Activated naive CD8-positive, alpha-beta T cell treated with anti-CD3 and anti-CD28 coated beads, Interleukin-2, amount 50 U/mL, for 24 hours (primary cell): ENCODE data around the gene CHD5.
A peak's percentile ranks its signal among the peaks of the same experiment; 100 is the strongest.

Experiments used
- ATAC-seq: fragments of 150-1000 bp; cut with Tn5 transposase; one replicate; pipeline ENCODE4 v1.10.0; 2021
- DNase-seq: peaks from one replicate; pipeline ENCODE4 v3.0.0; 2021
- H3K27ac Mint-ChIP-seq: one replicate; pipeline ENCODE4 v1.8.0; 2021; ENCODE audit warnings: mild to moderate bottlenecking, mixed read lengths
- H3K27me3 Mint-ChIP-seq: one replicate; pipeline ENCODE4 v1.8.0; 2021; ENCODE audit warnings: mixed read lengths
- H3K36me3 Mint-ChIP-seq: one replicate; pipeline ENCODE4 v1.8.0; 2021; ENCODE audit warnings: low read depth, mixed read lengths
- H3K4me1 Mint-ChIP-seq: one replicate; pipeline ENCODE4 v1.8.0; 2021; ENCODE audit warnings: mixed read lengths
- H3K4me3 Mint-ChIP-seq: one replicate; pipeline ENCODE4 v1.8.0; 2021; ENCODE audit warnings: mild to moderate bottlenecking, moderate library complexity, mixed read lengths
- H3K9me3 Mint-ChIP-seq: one replicate; pipeline ENCODE4 v1.8.0; 2021; ENCODE audit warnings: mixed read lengths

CHD5 gene

GRCh38 chr1:6105218-6105679 lies 74.9 kb downstream of the CHD5 start:
- H3K4me3 Mint-ChIP-seq = no peak overlapping the region
- H3K36me3 Mint-ChIP-seq = no peaks in the 10 kb centered on the region
- no peaks in the 10 kb centered on the region for H3K4me1 Mint-ChIP-seq
- H3K9me3 Mint-ChIP-seq = no peaks in the 10 kb centered on the region
- H3K27ac Mint-ChIP-seq = no peak overlapping the region
- ATAC-seq = no peak
- no peak for DNase-seq
- H3K27me3 Mint-ChIP-seq = peaks cover 14% of the 10 kb centered on the region

GRCh38 chr1:6104631-6105030 lies 75.5 kb downstream of the CHD5 start:
- no peaks in the 10 kb centered on the region for H3K36me3 Mint-ChIP-seq
- H3K27ac Mint-ChIP-seq = no peak overlapping the region
- no peak for DNase-seq
- no peaks in the 10 kb centered on the region for H3K4me1 Mint-ChIP-seq
- H3K9me3 Mint-ChIP-seq = no peaks in the 10 kb centered on the region
- H3K27me3 Mint-ChIP-seq = peaks cover 14% of the 10 kb centered on the region
- ATAC-seq = no peak
- no peak overlapping the region for H3K4me3 Mint-ChIP-seq

- Mint-ChIP-seq H3K4me1 (no peaks in the 10 kb centered on the region), H3K27ac (no peak overlapping the region), H3K36me3 (no peaks in the 10 kb centered on the region), H3K9me3 (no peaks in the 10 kb centered on the region), H3K4me3 (no peak overlapping the region), H3K27me3 (peaks cover 14% of the 10 kb centered on the region)
- ATAC-seq (no peak), DNase-seq (no peak)
These were observed 76.1 kb downstream of the CHD5 start for GRCh38 chr1:6103854-6104530.

- H3K27me3 Mint-ChIP-seq = peaks cover 10% of the 10 kb centered on the region
These were observed 76.8 kb downstream of the CHD5 start for GRCh38 chr1:6103111-6103853.

DNA sequence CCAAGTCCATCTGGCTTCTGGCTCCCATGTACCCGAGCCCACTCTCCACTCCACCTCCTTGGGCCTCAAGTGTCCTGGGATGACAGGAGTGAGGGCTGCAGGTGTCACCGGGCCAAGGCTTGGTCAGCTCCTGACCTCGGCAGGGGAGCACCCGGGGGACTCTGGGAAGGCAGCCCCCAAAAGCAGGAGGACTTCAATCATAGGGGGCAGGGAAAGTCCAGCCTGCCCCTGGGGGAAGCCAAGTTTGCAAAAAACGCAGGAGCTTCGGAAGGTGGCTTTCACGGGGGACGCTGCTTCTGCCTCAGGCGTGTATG lies 77.6 kb downstream of the CHD5 start:
- peaks cover 6% of the 10 kb centered on the region for H3K27me3 Mint-ChIP-seq
- no peak overlapping the region for H3K4me3 Mint-ChIP-seq
- ATAC-seq (no peak), DNase-seq (no peak)
- H3K36me3 Mint-ChIP-seq = peaks cover 9% of the 10 kb centered on the region
- peaks cover 3% of the 10 kb centered on the region for H3K4me1 Mint-ChIP-seq
- H3K27ac Mint-ChIP-seq = no peak overlapping the region
- no peaks in the 10 kb centered on the region for H3K9me3 Mint-ChIP-seq

More at GRCh38 chr1:6103111-6103853, 76.8 kb downstream of the CHD5 start:
- H3K4me3 Mint-ChIP-seq = no peak overlapping the region
- ATAC-seq (no peak), DNase-seq (no peak)
- H3K4me1 Mint-ChIP-seq = no peaks in the 10 kb centered on the region
- H3K36me3 Mint-ChIP-seq = peaks cover 3% of the 10 kb centered on the region
- no peaks in the 10 kb centered on the region for H3K9me3 Mint-ChIP-seq
- H3K27ac Mint-ChIP-seq = no peak overlapping the region

DNA sequence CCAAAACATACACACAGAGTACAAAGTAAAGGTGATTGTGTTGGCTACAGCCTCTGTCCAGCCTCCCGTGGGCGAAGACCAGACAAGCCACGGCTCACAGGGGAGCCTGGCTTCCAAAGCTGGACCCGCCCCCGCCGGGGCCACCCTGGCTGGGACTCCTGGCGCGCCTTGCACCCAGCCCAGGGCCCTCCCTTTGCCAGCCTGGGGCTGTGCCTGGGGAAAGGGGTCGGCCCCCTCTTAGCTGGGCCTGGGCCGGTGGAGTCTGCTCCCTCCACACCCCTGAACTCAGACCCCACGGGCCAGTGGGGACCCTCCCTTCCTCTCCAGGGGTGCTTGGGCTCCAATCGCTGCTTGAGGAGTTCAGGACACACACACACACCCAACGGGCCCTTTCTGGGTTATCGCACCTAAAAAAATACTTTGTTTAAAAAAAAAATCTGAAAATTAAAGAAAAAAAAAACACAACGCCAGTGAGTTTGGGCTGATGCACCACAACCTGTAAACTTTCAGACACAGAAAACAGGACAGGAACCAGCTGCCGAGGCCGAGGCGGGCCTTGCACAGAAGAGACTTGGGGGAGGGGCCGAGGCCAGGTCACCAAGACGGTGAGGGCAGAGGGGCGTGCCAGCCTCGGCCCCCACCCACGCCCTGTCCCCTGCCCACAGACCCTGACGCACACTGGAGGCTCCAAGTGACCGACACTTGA lies 78.1 kb downstream of the CHD5 start:
- Mint-ChIP-seq H3K27me3 (peaks cover 2% of the 10 kb centered on the region), H3K36me3 (peaks cover 13% of the 10 kb centered on the region), H3K4me1 (peaks cover 3% of the 10 kb centered on the region), H3K27ac (no peak overlapping the region), H3K9me3 (no peaks in the 10 kb centered on the region), H3K4me3 (no peak overlapping the region)
- DNase-seq = no peak
- no peak for ATAC-seq

- H3K4me3 Mint-ChIP-seq = peak overlapping the region; percentile 11
- H3K36me3 Mint-ChIP-seq = peaks cover 13% of the 10 kb centered on the region
- peaks cover 3% of the 10 kb centered on the region for H3K4me1 Mint-ChIP-seq
- no peaks in the 10 kb centered on the region for H3K9me3 Mint-ChIP-seq
- peaks cover 2% of the 10 kb centered on the region for H3K27me3 Mint-ChIP-seq
- H3K27ac Mint-ChIP-seq = no peak overlapping the region
- DNase-seq (peak; percentile 21), ATAC-seq (peak; percentile 20)
These were observed 79.0 kb downstream of the CHD5 start for GRCh38 chr1:6100861-6101783.

DNA sequence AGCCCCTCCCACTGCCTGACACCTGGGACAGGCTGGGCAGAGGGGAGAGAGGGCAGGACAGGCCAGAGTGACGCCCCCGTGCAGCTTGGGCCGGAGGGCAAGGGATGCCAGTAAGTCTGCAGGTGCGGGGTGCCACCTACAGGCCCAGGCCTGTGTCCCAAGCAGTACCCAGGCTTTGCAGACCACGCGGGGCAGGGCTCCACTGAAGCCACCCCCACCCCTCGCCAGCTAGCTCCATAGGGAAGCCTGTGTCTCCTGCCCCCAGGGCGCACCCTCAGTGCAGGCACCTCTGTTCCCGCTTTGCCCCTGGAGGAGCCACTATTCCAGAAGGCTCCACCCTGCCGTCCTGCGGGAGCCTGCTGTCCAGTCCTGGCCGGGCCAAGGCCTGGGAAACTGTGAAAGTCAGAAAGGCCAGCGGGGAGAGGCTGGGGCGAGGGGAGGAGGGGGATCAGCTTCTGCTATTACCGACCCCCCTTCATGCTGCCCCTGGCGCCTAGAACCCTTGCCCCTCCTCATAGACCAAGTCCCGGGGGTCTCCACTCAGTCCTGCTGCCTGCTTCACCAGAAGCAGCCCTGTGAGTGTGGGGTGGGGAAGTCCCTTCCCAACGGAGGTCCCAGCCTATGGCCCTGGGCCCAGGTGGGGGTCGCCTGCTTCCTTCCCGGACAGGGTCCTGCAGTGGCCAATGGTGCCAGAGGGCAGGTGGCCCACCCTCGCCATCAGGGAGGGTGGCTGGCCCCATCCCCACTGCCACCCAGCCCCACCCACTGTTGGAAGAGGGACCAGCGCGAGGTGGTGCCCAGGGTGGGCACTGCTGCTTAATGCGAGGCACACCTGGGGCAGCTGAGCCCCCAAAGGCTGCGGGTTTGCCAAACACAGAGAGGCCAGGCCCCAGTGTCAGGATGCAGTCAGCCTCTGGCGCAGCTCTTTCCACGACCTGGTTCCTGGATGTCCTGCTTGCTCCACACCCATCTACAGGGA lies 80.0 kb downstream of the CHD5 start:
- no peak overlapping the region for H3K27ac Mint-ChIP-seq
- H3K4me1 Mint-ChIP-seq = peaks cover 3% of the 10 kb centered on the region
- DNase-seq (no peak), ATAC-seq (peak; percentile 9)
- H3K9me3 Mint-ChIP-seq = no peaks in the 10 kb centered on the region
- H3K27me3 Mint-ChIP-seq = peaks cover 2% of the 10 kb centered on the region
- H3K36me3 Mint-ChIP-seq = peaks cover 13% of the 10 kb centered on the region
- no peak overlapping the region for H3K4me3 Mint-ChIP-seq

DNA sequence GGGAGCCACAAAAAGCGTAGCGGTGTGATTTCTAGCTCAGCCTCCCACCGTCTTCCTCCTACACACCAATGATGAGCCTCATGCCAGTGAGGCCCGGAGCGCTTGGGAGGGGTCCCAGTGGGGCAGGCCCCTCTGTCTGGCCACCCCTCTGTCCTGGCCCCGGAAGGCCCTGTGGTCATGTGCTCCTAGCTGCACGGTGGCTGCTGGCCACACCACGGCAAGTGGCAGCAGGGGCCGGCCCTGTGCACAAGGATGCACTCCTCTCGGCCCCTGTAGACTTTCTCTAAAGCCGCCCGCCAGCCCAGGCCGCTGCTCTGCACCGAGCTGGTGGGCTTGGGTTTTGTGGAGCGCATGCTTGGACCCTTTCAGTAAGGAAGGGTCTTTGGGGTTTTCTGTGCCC lies 80.8 kb downstream of the CHD5 start:
- ATAC-seq (no peak), DNase-seq (no peak)
- no peak overlapping the region for H3K4me3 Mint-ChIP-seq
- no peak overlapping the region for H3K27ac Mint-ChIP-seq
- H3K36me3 Mint-ChIP-seq = peaks cover 14% of the 10 kb centered on the region
- no peaks in the 10 kb centered on the region for H3K27me3 Mint-ChIP-seq
- H3K4me1 Mint-ChIP-seq = peaks cover 3% of the 10 kb centered on the region
- H3K9me3 Mint-ChIP-seq = no peaks in the 10 kb centered on the region

- no peaks in the 10 kb centered on the region for H3K9me3 Mint-ChIP-seq
- no peak for DNase-seq
These were observed 81.6 kb downstream of the CHD5 start for GRCh38 chr1:6098303-6099215.

DNA sequence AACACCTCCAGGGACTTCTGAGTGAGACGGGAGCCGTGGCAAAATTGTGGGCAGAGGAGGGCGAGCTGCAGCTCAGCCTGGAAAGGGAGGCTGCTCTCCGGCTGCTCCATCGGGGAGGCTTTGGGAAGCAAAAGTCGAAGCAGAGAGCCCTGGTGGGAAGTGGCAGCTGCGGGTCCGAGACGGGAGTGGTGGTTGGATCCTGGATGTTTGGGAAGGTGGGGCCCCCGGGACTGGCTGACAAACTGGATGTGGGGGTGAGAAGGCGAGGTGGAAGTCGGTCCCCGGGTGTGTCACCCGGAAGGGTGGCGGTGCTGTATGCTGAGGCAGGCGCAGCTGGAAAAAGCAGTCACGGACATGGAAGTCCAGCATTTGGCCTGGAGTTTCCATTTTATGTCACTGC lies 82.3 kb downstream of the CHD5 start:
- peak overlapping the region; percentile 7 for H3K27ac Mint-ChIP-seq
- peaks cover 3% of the 10 kb centered on the region for H3K4me1 Mint-ChIP-seq
- H3K4me3 Mint-ChIP-seq = no peak overlapping the region
- DNase-seq (no peak), ATAC-seq (no peak)
- no peaks in the 10 kb centered on the region for H3K9me3 Mint-ChIP-seq
- H3K36me3 Mint-ChIP-seq = peaks cover 19% of the 10 kb centered on the region
- H3K27me3 Mint-ChIP-seq = no peaks in the 10 kb centered on the region

More at GRCh38 chr1:6098303-6099215, 81.6 kb downstream of the CHD5 start:
- no peak overlapping the region for H3K4me3 Mint-ChIP-seq
- no peak for ATAC-seq
- peaks cover 19% of the 10 kb centered on the region for H3K36me3 Mint-ChIP-seq
- H3K27me3 Mint-ChIP-seq = no peaks in the 10 kb centered on the region
- no peak overlapping the region for H3K27ac Mint-ChIP-seq
- H3K4me1 Mint-ChIP-seq = peaks cover 3% of the 10 kb centered on the region

DNA sequence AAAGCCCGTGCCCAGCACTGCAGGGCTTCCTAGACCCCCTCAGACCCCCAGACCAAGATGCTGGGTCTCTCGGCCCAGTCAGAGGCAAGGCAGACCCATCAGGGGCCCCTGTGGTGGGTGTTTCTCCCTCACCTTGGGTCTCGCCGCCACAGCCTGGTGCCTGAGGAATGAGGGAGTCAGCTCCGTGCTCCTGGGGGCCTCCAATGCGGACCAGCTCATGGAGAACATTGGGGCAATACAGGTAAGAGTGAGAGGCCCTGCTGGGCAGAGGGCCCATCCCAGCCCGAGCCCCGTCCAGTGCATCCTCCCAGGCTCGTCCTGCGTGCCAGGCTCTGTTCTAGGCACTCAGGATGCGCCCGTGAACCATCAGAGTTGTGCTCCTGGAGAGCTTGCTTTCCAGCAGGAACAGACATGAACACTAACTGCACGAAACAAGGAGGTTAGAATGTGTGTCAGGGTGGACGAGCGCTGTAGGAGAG lies 83.0 kb downstream of the CHD5 start:
- Mint-ChIP-seq H3K9me3 (no peaks in the 10 kb centered on the region), H3K36me3 (peaks cover 19% of the 10 kb centered on the region), H3K4me1 (peaks cover 3% of the 10 kb centered on the region), H3K27ac (peak overlapping the region; percentile 7), H3K4me3 (no peak overlapping the region), H3K27me3 (no peaks in the 10 kb centered on the region)
- DNase-seq (no peak), ATAC-seq (no peak)
